OCI-LY7 (cell line): ENCODE measurements around the gene PLEKHM3.

Experiments used
- EZH2phosphoT487 ChIP-seq: fragments of 200-600 bp; sonication (generic); IDR thresholded peaks from 2 replicates; pipeline ENCODE4 v1.6.1; 2018; ENCODE audit warnings: low read depth, borderline replicate concordance, mild to moderate bottlenecking, mixed run types, antibody characterized with exemption, low read length, moderate library complexity, mixed read lengths
- TF ChIP-seq, protein P1 (sequence below): fragments of 200-600 bp; sonication (generic); conservative IDR thresholded peaks from 2 replicates; pipeline ENCODE4 v1.5.1; 2014; ENCODE audit warnings: mild to moderate bottlenecking, antibody characterized with exemption, low read length, moderate library complexity, mixed read lengths

DNA sequence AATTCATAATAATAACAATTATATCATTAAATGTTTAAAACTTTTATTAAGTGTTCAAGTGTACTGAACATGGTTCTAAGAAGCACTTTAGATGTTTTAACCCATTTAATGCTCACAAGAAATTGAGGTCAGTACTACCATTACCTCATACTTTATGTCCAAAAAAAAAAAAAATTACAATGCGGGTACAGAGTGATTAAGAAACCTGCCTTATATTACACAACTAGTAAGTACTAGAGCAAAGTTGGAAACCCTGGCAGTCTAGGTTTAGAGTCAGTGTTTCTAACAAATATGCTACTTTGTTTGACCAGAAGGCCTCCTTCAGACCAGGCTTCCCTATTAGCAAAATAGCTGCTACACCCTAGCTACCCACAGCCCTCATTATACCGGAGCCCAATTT is 28.5 kb downstream of the PLEKHM3 start:
- TF ChIP-seq, protein P1, sequence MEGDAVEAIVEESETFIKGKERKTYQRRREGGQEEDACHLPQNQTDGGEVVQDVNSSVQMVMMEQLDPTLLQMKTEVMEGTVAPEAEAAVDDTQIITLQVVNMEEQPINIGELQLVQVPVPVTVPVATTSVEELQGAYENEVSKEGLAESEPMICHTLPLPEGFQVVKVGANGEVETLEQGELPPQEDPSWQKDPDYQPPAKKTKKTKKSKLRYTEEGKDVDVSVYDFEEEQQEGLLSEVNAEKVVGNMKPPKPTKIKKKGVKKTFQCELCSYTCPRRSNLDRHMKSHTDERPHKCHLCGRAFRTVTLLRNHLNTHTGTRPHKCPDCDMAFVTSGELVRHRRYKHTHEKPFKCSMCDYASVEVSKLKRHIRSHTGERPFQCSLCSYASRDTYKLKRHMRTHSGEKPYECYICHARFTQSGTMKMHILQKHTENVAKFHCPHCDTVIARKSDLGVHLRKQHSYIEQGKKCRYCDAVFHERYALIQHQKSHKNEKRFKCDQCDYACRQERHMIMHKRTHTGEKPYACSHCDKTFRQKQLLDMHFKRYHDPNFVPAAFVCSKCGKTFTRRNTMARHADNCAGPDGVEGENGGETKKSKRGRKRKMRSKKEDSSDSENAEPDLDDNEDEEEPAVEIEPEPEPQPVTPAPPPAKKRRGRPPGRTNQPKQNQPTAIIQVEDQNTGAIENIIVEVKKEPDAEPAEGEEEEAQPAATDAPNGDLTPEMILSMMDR: no peak
- no peak for TF ChIP-seq EZH2phosphoT487
